CD14-positive monocyte (primary cell): Measurements from ENCODE around the gene KDM6A. TPM values are rescaled to one million over a fixed set of nuclear protein-coding genes. Genes with fewer than 3 reads are reported as not detected.
A peak's percentile ranks its signal among the peaks of the same experiment; 100 is the strongest.

Experiments used
- DNase-seq, 3 donors: peaks; one replicate each; pipeline ENCODE4 v3.0.0-alpha.2; 2011 to 2022
- H2AFZ ChIP-seq: 2 replicates; pipeline ENCODE4 v1.6.0; 2012; ENCODE audit warnings: mild to moderate bottlenecking, low read depth, low read length, inconsistent platforms; ENCODE audit not compliant: insufficient read depth, poor library complexity, severe bottlenecking
- H3K27ac ChIP-seq, 2 donors: 1 replicate in 1 of 2; 2 replicates in 1 of 2; pipeline ENCODE4 v1.5.1; 2012 to 2013; ENCODE audit warnings: low read length in 2 of 2, control low read depth in 1 of 2, inconsistent platforms in 1 of 2, low read depth in 1 of 2, mild to moderate bottlenecking in 1 of 2
- H3K27me3 ChIP-seq, 2 donors: one replicate each; pipeline versions ENCODE4 v1.6.0 to v1.6.1; 2011 to 2013; ENCODE audit warnings: low read length in 2 of 2; ENCODE audit not compliant: control insufficient read depth in 2 of 2, insufficient read depth in 2 of 2
- H3K36me3 ChIP-seq, 2 donors: replicated peaks in 1 of 2; 1 replicate in 1 of 2; 2 replicates in 1 of 2; pipeline versions ENCODE4 v1.5.1 to v1.6.1; 2012 to 2013; ENCODE audit warnings: low read length in 2 of 2, control low read depth in 1 of 2, inconsistent platforms in 1 of 2, mild to moderate bottlenecking in 1 of 2; ENCODE audit not compliant: insufficient read depth in 2 of 2, control insufficient read depth in 1 of 2
- H3K4me1 ChIP-seq, 2 donors: 1 replicate in 1 of 2; 2 replicates in 1 of 2; pipeline versions ENCODE4 v1.5.1 to v1.6.1; 2012 to 2013; ENCODE audit warnings: low read length in 2 of 2, control low read depth in 1 of 2, inconsistent platforms in 1 of 2, mild to moderate bottlenecking in 1 of 2, moderate library complexity in 1 of 2; ENCODE audit not compliant: insufficient read depth in 2 of 2, control insufficient read depth in 1 of 2
- H3K4me2 ChIP-seq: replicated peaks from 2 replicates; pipeline ENCODE3; 2012; ENCODE audit warnings: low read length, moderate library complexity, mild to moderate bottlenecking; ENCODE audit not compliant: poor library complexity, severe bottlenecking; ENCODE audit errors: extremely low read depth
- H3K4me3 ChIP-seq, 3 experiments: fragments of 200-600 bp in 1 of 3; sonication (generic) in 1 of 3; replicated peaks in 1 of 3; 1 replicate in 2 of 3; 2 replicates in 1 of 3; pipeline ENCODE4 v1.5.1; 2011 to 2013; ENCODE audit warnings: low read length in 3 of 3, mild to moderate bottlenecking in 3 of 3, control low read depth in 2 of 3, low read depth in 2 of 3, inconsistent platforms in 1 of 3, moderate library complexity in 1 of 3
- H3K79me2 ChIP-seq: 2 replicates; pipeline ENCODE4 v1.6.0; 2012; ENCODE audit warnings: mild to moderate bottlenecking, control low read depth, inconsistent platforms, low read length, moderate library complexity; ENCODE audit not compliant: insufficient read depth
- H3K9ac ChIP-seq: 2 replicates; pipeline ENCODE4 v1.6.0; 2017; ENCODE audit warnings: low read length, mild to moderate bottlenecking; ENCODE audit not compliant: insufficient read depth, poor library complexity, severe bottlenecking
- H3K9me3 ChIP-seq, 2 donors: replicated peaks in 1 of 2; 1 replicate in 1 of 2; 2 replicates in 1 of 2; pipeline versions ENCODE4 v1.5.1 to v1.6.1; 2012 to 2013; ENCODE audit warnings: low read length in 2 of 2, control low read depth in 1 of 2; ENCODE audit not compliant: control insufficient read depth in 1 of 2, insufficient read depth in 1 of 2
- H4K20me1 ChIP-seq: 2 replicates; pipeline ENCODE4 v1.6.0; 2012; ENCODE audit warnings: mild to moderate bottlenecking, low read length, control low read depth, moderate library complexity; ENCODE audit not compliant: insufficient read depth
- H3K27ac Mint-ChIP-seq, 7 donors: one replicate each; pipeline ENCODE4 v1.8.0; 2020; ENCODE audit warnings: mild to moderate bottlenecking in 7 of 7, mixed read lengths in 7 of 7, moderate library complexity in 6 of 7, inconsistent platforms in 2 of 7
- H3K27me3 Mint-ChIP-seq, 3 donors: one replicate each; pipeline ENCODE4 v1.8.0; 2021 to 2022; ENCODE audit warnings: low read depth in 3 of 3, mild to moderate bottlenecking in 3 of 3, mixed read lengths in 3 of 3, moderate library complexity in 3 of 3, inconsistent platforms in 1 of 3
- H3K36me3 Mint-ChIP-seq, 2 donors: one replicate each; pipeline ENCODE4 v1.8.0; 2020; ENCODE audit warnings: mixed read lengths in 2 of 2, inconsistent platforms in 1 of 2, mild to moderate bottlenecking in 1 of 2
- H3K4me1 Mint-ChIP-seq: one replicate; pipeline ENCODE4 v1.8.0; 2020; ENCODE audit warnings: mild to moderate bottlenecking, mixed read lengths
- H3K4me3 Mint-ChIP-seq, 2 donors: one replicate each; pipeline ENCODE4 v1.8.0; 2020; ENCODE audit warnings: mild to moderate bottlenecking in 2 of 2, mixed read lengths in 2 of 2, moderate library complexity in 1 of 2
- H3K9me3 Mint-ChIP-seq, 7 donors: one replicate each; pipeline ENCODE4 v1.8.0; 2020 to 2022; ENCODE audit warnings: mixed read lengths in 7 of 7, mild to moderate bottlenecking in 6 of 7, moderate library complexity in 6 of 7, inconsistent platforms in 2 of 7
- CTCF ChIP-seq: fragments of 200-600 bp; IDR thresholded peaks from one replicate; pipeline ENCODE4 v1.8.0; 2022; ENCODE audit warnings: antibody characterized with exemption, mild to moderate bottlenecking
- whole genome bisulfite sequencing: methylation state at CpG from one replicate; pipeline ENCODE4 v1.1.5; 2013; ENCODE audit warnings: missing lambda C conversion rate; ENCODE audit not compliant: insufficient coverage; 5-methylcytosine and 5-hydroxymethylcytosine counted together
- intact Hi-C, 2 donors: fragments of 100-400 bp; cut with micrococcal nuclease; formaldehyde crosslinking; loops; one replicate each; pipeline versions ENCODE4 v1.15.0 to v1.15.1; 2023
- polyA plus RNA-seq, 3 donors: library from polyadenylated mRNA; depleted of rRNA in 1 of 3; unstranded in 2 of 3; stranded (reverse) in 1 of 3; fragments of 300-500 nt in 2 of 3; fragments of >200 nt in 1 of 3; fragmentation: Illumina TruSeq in 2 of 3; gene quantifications; 1 replicate in 2 of 3; 2 replicates in 1 of 3; pipeline ENCODE4 v1.2.3, GENCODE V29; 2012 to 2021

The KDM6A gene
- polyA plus RNA-seq, 3 donors: 7.6 to 35.0 (median 13.8) TPM

- no peaks in the 10 kb centered on the region for H3K9me3 Mint-ChIP-seq
- H3K4me3 Mint-ChIP-seq: no peak overlapping the region
- Histone ChIP-seq H4K20me1 (peaks cover 49% of the 10 kb centered on the region), H3K4me1 (peaks cover 0 to 5% of the 10 kb centered on the region in 2 donors), H3K4me2 (no peak overlapping the region), H3K27me3 (no peaks in the 10 kb centered on the region), H3K4me3 (no peak overlapping the region), H3K27ac (peak overlapping the region in 1 of 2 donors; percentile 27), H2AFZ (no peak overlapping the region), H3K9ac (no peak overlapping the region), H3K9me3 (no peaks in the 10 kb centered on the region), H3K36me3 (peaks cover 21 to 93% of the 10 kb centered on the region in 2 donors), H3K79me2 (peaks cover 3% of the 10 kb centered on the region)
- peak in 1 of 3 donors; percentile 31 for DNase-seq
- no peak overlapping the region for H3K27ac Mint-ChIP-seq
- no peak for TF ChIP-seq CTCF
- no CpG with 5 or more reads among the region's 11 CpGs for WGBS
- no peaks in the 10 kb centered on the region for H3K27me3 Mint-ChIP-seq
- H3K36me3 Mint-ChIP-seq: peaks cover 43 to 81% of the 10 kb centered on the region in 2 donors
- intact Hi-C loops: no loop called here
- H3K4me1 Mint-ChIP-seq: no peaks in the 10 kb centered on the region
Observed at GRCh38 chrX:45063319-45064095, 190.5 kb downstream of the KDM6A start.

GRCh38 chrX:45068569-45068968 lies 195.6 kb downstream of the KDM6A start:
- H3K79me2 ChIP-seq: peaks cover 27% of the 10 kb centered on the region
- peak overlapping the region in 1 of 2 donors; percentile 54 for H3K27ac ChIP-seq
- no peaks in the 10 kb centered on the region for H3K9me3 ChIP-seq
- no peak overlapping the region for H3K4me2 ChIP-seq
- intact Hi-C loops: no loop called here
- no peak overlapping the region for H3K9ac ChIP-seq
- Mint-ChIP-seq H3K36me3 (peaks cover 38 to 67% of the 10 kb centered on the region in 2 donors), H3K27me3 (no peaks in the 10 kb centered on the region), H3K27ac (peak overlapping the region; percentile 35 to 86 (median 73)), H3K4me1 (peaks cover 15% of the 10 kb centered on the region), H3K4me3 (peak overlapping the region in 1 of 2 donors; percentile 15), H3K9me3 (no peaks in the 10 kb centered on the region)
- H2AFZ ChIP-seq: no peak overlapping the region
- H3K27me3 ChIP-seq: no peaks in the 10 kb centered on the region
- peaks cover 15 to 70% of the 10 kb centered on the region in 2 donors for H3K36me3 ChIP-seq
- WGBS: no CpG with 5 or more reads among the region's 4 CpGs
- no peak for DNase-seq
- peaks cover 91% of the 10 kb centered on the region for H4K20me1 ChIP-seq
- H3K4me1 ChIP-seq: peaks cover 13 to 18% of the 10 kb centered on the region in 2 donors
- no peak for TF ChIP-seq CTCF
- H3K4me3 ChIP-seq: no peak overlapping the region
